HEK293 (cell line): ENCODE data around the gene HSF2BP.

ENCODE experiments used
- BCL11A ChIP-seq: fragments of 450-650 bp; formaldehyde crosslinking; IDR thresholded peaks from 2 replicates; pipeline ENCODE4 v1.5.1; 2016; ENCODE audit warnings: low read depth, missing biosample characterization, missing genetic modification characterization
- EGR2 ChIP-seq: fragments of 450-650 bp; formaldehyde crosslinking; IDR thresholded peaks from 2 replicates; pipeline ENCODE4 v1.5.1; 2016; ENCODE audit warnings: low read depth, missing biosample characterization, missing genetic modification characterization
- GFI1B ChIP-seq: fragments of 450-650 bp; formaldehyde crosslinking; IDR thresholded peaks from 2 replicates; pipeline ENCODE4 v1.5.1; 2016; ENCODE audit warnings: missing biosample characterization, missing genetic modification characterization
- MYNN ChIP-seq: fragments of 450-650 bp; formaldehyde crosslinking; IDR thresholded peaks from 2 replicates; pipeline ENCODE4 v1.5.1; 2016; ENCODE audit warnings: missing biosample characterization, missing genetic modification characterization, borderline replicate concordance
- PRDM10 ChIP-seq: fragments of 450-650 bp; formaldehyde crosslinking; IDR thresholded peaks from 2 replicates; pipeline ENCODE4 v1.5.1; 2016; ENCODE audit warnings: missing biosample characterization, missing genetic modification characterization
- REPIN1 ChIP-seq: fragments of 450-650 bp; formaldehyde crosslinking; IDR thresholded peaks from 2 replicates; pipeline ENCODE4 v1.5.1; 2017; ENCODE audit warnings: missing biosample characterization, missing genetic modification characterization, low read depth
- YY2 ChIP-seq: fragments of 450-650 bp; formaldehyde crosslinking; IDR thresholded peaks from 2 replicates; pipeline ENCODE4 v1.5.1; 2016; ENCODE audit warnings: missing biosample characterization, missing genetic modification characterization
- ZFP37 ChIP-seq: fragments of 450-650 bp; formaldehyde crosslinking; IDR thresholded peaks from 2 replicates; pipeline ENCODE4 v1.5.1; 2016; ENCODE audit warnings: missing biosample characterization, missing genetic modification characterization
- ZNF175 ChIP-seq: fragments of 450-650 bp; formaldehyde crosslinking; IDR thresholded peaks from 2 replicates; pipeline ENCODE4 v1.5.1; 2016; ENCODE audit warnings: missing biosample characterization, missing genetic modification characterization
- ZNF19 ChIP-seq: fragments of 450-650 bp; formaldehyde crosslinking; IDR thresholded peaks from 2 replicates; pipeline ENCODE4; 2016; ENCODE audit warnings: missing biosample characterization, missing genetic modification characterization, low read depth
- ZNF433 ChIP-seq: fragments of 450-650 bp; formaldehyde crosslinking; IDR thresholded peaks from 2 replicates; pipeline ENCODE4 v1.5.1; 2016; ENCODE audit warnings: missing biosample characterization, missing genetic modification characterization, low read depth
- ZNF449 ChIP-seq: fragments of 450-650 bp; formaldehyde crosslinking; IDR thresholded peaks from 2 replicates; pipeline ENCODE4 v1.5.1; 2017; ENCODE audit warnings: missing biosample characterization, mild to moderate bottlenecking, missing genetic modification characterization, moderate library complexity
- ZNF521 ChIP-seq: fragments of 450-650 bp; formaldehyde crosslinking; IDR thresholded peaks from 2 replicates; pipeline ENCODE4 v1.5.1; 2017; ENCODE audit warnings: missing biosample characterization, mild to moderate bottlenecking, missing genetic modification characterization
- ZNF558 ChIP-seq: fragments of 450-650 bp; formaldehyde crosslinking; IDR thresholded peaks from 2 replicates; pipeline ENCODE4 v1.5.1; 2016; ENCODE audit warnings: missing biosample characterization, missing genetic modification characterization
- ZNF629 ChIP-seq: fragments of 450-650 bp; formaldehyde crosslinking; IDR thresholded peaks from 2 replicates; pipeline ENCODE4 v1.5.1; 2017; ENCODE audit warnings: missing biosample characterization, missing genetic modification characterization
- ZNF639 ChIP-seq: fragments of 450-650 bp; formaldehyde crosslinking; IDR thresholded peaks from 2 replicates; pipeline ENCODE4 v1.5.1; 2016; ENCODE audit warnings: missing biosample characterization, missing genetic modification characterization
- ZNF677 ChIP-seq: fragments of 450-650 bp; IDR thresholded peaks from 2 replicates; pipeline ENCODE4 v1.5.0; 2018; ENCODE audit warnings: missing biosample characterization, mild to moderate bottlenecking, missing genetic modification characterization, moderate library complexity
- ZNF692 ChIP-seq: fragments of 450-650 bp; formaldehyde crosslinking; IDR thresholded peaks from 2 replicates; pipeline ENCODE4 v1.5.1; 2016; ENCODE audit warnings: missing biosample characterization, missing genetic modification characterization
- ZNF707 ChIP-seq: fragments of 450-650 bp; formaldehyde crosslinking; IDR thresholded peaks from 2 replicates; pipeline ENCODE4 v1.5.1; 2016; ENCODE audit warnings: missing biosample characterization, missing genetic modification characterization
- ZNF768 ChIP-seq: fragments of 450-650 bp; formaldehyde crosslinking; IDR thresholded peaks from 2 replicates; pipeline ENCODE4 v1.5.1; 2018; ENCODE audit warnings: missing biosample characterization, mild to moderate bottlenecking, missing genetic modification characterization
- ZNF776 ChIP-seq: fragments of 450-650 bp; formaldehyde crosslinking; IDR thresholded peaks from 2 replicates; pipeline ENCODE4 v1.5.0; 2017; ENCODE audit warnings: missing biosample characterization, missing genetic modification characterization, borderline replicate concordance
- ZSCAN23 ChIP-seq: fragments of 450-650 bp; formaldehyde crosslinking; IDR thresholded peaks from 2 replicates; pipeline ENCODE4 v1.5.1; 2016; ENCODE audit warnings: missing biosample characterization, missing genetic modification characterization
- ZSCAN5A ChIP-seq: fragments of 450-650 bp; formaldehyde crosslinking; IDR thresholded peaks from 2 replicates; pipeline ENCODE4 v1.5.1; 2016; ENCODE audit warnings: missing biosample characterization, missing genetic modification characterization
- TF ChIP-seq, protein P1 (sequence below): fragments of 450-650 bp; formaldehyde crosslinking; IDR thresholded peaks from 2 replicates; pipeline ENCODE4 v1.5.1; 2016; ENCODE audit warnings: missing biosample characterization, missing genetic modification characterization
- TF ChIP-seq, protein P2 (sequence below): fragments of 450-650 bp; formaldehyde crosslinking; IDR thresholded peaks from 2 replicates; pipeline ENCODE4 v1.5.1; 2017; ENCODE audit warnings: missing biosample characterization, missing genetic modification characterization

Gene HSF2BP

DNA sequence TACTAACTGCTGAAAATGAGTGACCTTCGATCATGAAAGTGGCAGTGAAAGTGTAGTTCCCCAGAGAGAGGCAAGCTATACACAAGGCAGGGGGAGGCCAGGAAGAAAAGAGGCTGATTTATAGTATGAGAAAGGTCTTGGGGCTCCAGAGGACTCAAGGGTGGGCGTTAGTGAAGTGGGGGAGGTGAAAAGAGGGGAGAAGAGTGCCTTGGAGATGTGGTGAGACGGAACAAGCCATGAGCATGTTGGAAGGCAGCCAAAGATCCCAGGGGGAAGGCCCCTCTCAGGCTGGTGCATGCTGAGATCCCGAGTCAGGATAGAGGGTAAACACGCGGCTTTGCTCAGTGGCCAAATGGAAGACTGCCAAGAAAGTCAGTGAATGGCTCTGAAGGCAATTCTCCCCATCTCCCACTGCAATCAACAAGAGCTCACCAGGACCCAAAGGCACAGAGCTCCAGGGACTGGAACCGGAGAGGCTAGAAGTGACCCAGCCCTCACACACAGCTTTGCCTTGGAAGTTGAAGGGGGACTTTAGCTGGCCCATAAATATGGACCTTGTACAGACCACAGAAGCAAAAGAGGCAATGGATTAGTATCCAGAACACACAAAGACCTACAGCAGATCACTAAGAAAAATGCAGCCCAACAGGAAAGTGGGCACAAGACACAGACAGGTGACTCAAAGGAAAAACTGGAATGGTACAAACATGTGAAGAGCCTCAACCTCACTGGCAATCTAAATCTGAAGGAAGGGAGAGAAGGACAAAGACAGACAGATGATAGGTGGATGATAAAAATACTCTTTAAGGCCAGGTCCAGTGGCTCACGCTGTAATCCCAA is 49.6 kb downstream of the HSF2BP start (continued):
- TF ChIP-seq BCL11A (tag by site-specific recombination) (no peak), GFI1B (tag by site-specific recombination) (no peak), ZSCAN5A (tag by site-specific recombination) (no peak), ZNF175 (tag by site-specific recombination) (no peak), ZNF639 (tag by site-specific recombination) (no peak), ZNF677 (tag by site-specific recombination) (no peak), ZSCAN23 (tag by site-specific recombination) (no peak; the same call in 1 of the 2 replicates), EGR2 (0 out of 2 replicates have a peak, but pooled peaks have one; percentile 17), ZNF768 (tag by site-specific recombination) (no peak), PRDM10 (peak; percentile 99), ZNF707 (tag by site-specific recombination) (no peak), ZFP37 (tag by site-specific recombination) (no peak), MYNN (no peak), ZNF776 (no peak), ZNF433 (tag by site-specific recombination) (no peak), ZNF19 (tag by site-specific recombination) (no peak), ZNF629 (tag by site-specific recombination) (0 out of 2 replicates have a peak, but pooled peaks have one; percentile 46), YY2 (tag by site-specific recombination) (no peak), ZNF449 (tag by site-specific recombination) (no peak), ZNF692 (tag by site-specific recombination) (peak; percentile 90), ZNF558 (tag by site-specific recombination) (no peak), REPIN1 (tag by site-specific recombination) (no peak), ZNF521 (tag by site-specific recombination) (no peak)
- TF ChIP-seq, protein P1, sequence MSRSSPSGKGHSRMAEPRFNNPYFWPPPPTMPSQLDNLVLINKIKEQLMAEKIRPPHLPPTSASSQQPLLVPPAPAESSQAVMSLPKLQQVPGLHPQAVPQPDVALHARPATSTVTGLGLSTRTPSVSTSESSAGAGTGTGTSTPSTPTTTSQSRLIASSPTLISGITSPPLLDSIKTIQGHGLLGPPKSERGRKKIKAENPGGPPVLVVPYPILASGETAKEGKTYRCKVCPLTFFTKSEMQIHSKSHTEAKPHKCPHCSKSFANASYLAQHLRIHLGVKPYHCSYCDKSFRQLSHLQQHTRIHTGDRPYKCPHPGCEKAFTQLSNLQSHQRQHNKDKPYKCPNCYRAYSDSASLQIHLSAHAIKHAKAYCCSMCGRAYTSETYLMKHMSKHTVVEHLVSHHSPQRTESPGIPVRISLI = no peak
- TF ChIP-seq, protein P2, sequence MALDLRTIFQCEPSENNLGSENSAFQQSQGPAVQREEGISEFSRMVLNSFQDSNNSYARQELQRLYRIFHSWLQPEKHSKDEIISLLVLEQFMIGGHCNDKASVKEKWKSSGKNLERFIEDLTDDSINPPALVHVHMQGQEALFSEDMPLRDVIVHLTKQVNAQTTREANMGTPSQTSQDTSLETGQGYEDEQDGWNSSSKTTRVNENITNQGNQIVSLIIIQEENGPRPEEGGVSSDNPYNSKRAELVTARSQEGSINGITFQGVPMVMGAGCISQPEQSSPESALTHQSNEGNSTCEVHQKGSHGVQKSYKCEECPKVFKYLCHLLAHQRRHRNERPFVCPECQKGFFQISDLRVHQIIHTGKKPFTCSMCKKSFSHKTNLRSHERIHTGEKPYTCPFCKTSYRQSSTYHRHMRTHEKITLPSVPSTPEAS = no peak
